ENCODE measurements around the gene SLC25A13.

Gene SLC25A13

DNA sequence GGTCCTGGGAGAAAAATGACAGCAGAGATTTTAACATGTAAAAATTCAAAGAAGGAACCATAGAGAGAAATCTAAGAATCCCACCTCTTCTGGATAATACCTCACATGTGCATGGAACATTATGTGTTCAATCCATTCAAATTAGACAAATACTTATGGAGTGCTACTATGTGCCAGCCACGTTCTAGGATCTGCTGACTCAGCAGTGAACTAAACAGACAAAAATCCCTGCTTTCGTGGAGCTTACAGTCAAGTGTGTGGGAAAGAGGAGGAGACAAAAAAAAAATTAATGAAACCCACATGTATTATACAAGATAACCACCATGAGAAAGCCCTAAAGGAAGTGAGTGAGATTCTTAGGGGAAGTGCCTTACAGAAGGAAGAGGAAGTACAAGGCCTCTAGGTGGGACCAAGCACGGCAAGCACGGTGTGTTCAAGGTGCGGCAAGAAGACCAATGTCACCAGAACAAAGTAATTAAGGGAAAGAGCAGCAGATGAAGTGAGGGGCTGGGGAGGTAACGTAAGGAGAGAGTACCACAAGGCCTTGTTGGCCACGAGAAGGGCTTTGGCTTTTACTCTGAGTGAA is 71.0 kb downstream of the SLC25A13 start:
- no peak for DNase-seq (ENCODE audit: low spot score)
- TF ChIP-seq, protein P1, sequence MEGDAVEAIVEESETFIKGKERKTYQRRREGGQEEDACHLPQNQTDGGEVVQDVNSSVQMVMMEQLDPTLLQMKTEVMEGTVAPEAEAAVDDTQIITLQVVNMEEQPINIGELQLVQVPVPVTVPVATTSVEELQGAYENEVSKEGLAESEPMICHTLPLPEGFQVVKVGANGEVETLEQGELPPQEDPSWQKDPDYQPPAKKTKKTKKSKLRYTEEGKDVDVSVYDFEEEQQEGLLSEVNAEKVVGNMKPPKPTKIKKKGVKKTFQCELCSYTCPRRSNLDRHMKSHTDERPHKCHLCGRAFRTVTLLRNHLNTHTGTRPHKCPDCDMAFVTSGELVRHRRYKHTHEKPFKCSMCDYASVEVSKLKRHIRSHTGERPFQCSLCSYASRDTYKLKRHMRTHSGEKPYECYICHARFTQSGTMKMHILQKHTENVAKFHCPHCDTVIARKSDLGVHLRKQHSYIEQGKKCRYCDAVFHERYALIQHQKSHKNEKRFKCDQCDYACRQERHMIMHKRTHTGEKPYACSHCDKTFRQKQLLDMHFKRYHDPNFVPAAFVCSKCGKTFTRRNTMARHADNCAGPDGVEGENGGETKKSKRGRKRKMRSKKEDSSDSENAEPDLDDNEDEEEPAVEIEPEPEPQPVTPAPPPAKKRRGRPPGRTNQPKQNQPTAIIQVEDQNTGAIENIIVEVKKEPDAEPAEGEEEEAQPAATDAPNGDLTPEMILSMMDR (IDR thresholded peaks at IDR 0.05; ENCODE audit: extremely low read depth, insufficient read depth, missing control alignments), result no peak
- in situ Hi-C loops (cut with MboI; ENCODE audit: low pct_unique_long_range_greater_than_20kb, low sequenced_read_pairs, unreplicated experiment), result no loop called here

DNA sequence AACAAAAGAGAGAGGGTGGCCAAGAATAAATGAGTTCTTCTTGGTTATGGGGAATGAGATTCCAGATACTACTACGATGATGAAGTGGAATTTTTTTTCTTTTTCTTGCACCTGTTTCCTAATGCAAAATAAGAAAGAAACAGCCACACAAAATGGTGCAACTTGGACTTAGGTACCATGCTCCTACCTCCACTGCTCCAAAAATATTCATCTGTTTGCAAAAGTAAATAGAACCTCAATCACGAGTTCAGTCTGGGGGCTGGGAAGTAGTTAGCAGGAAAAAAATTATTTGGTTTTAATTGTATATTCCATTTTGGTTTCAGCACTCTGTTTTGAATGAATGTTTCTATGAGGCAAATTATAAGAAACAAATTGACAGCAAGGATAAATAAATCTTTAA is 73.5 kb downstream of the SLC25A13 start:
- DNase-seq (ENCODE audit: low spot score), result no peak
- in situ Hi-C loops (cut with MboI; ENCODE audit: low pct_unique_long_range_greater_than_20kb, low sequenced_read_pairs, unreplicated experiment), result no loop called here
- TF ChIP-seq, protein P1 (IDR thresholded peaks at IDR 0.05; ENCODE audit: extremely low read depth, insufficient read depth, missing control alignments), result no peak

DNA sequence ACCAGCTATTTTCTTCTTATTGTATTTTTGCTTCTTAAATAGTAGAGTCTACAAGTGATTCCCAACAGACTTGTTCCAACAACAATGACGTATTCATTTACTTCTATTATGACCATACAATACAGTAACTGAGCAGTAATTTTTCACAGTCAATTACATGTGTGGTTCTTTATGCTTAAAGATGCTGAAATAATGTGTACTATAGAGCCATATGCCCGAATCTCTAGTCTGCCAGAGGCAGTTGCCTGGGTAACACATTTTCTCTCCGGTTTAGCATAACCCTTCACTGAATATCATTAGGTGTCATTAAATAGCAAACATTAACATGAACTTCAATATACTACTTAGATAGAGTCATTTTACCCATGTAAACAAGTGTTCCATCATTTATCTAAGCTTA is 75.0 kb downstream of the SLC25A13 start:
- no peak for DNase-seq (ENCODE audit: low spot score)
- in situ Hi-C loops (cut with MboI; ENCODE audit: low pct_unique_long_range_greater_than_20kb, low sequenced_read_pairs, unreplicated experiment), result no loop called here
- TF ChIP-seq, protein P1 (IDR thresholded peaks at IDR 0.05; ENCODE audit: extremely low read depth, insufficient read depth, missing control alignments), result no peak

DNA sequence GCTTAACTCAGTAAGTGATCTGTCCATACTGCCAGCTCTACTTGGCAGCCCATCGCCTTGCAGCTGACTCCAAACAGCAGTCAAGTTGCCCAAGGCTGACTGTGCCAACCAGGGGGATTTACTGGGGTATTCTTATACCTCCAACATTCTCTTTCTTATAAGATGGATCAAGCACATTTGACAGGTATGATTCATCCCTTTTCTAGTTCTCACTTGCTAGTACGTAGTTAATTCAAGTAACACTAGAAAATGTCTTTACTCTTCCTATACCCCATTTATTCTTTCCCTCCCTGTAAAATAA is 77.0 kb downstream of the SLC25A13 start:
- DNase-seq (ENCODE audit: low spot score), result no peak
- in situ Hi-C loops (cut with MboI; ENCODE audit: low pct_unique_long_range_greater_than_20kb, low sequenced_read_pairs, unreplicated experiment), result no loop called here
- TF ChIP-seq, protein P1 (IDR thresholded peaks at IDR 0.05; ENCODE audit: extremely low read depth, insufficient read depth, missing control alignments), result no peak

DNA sequence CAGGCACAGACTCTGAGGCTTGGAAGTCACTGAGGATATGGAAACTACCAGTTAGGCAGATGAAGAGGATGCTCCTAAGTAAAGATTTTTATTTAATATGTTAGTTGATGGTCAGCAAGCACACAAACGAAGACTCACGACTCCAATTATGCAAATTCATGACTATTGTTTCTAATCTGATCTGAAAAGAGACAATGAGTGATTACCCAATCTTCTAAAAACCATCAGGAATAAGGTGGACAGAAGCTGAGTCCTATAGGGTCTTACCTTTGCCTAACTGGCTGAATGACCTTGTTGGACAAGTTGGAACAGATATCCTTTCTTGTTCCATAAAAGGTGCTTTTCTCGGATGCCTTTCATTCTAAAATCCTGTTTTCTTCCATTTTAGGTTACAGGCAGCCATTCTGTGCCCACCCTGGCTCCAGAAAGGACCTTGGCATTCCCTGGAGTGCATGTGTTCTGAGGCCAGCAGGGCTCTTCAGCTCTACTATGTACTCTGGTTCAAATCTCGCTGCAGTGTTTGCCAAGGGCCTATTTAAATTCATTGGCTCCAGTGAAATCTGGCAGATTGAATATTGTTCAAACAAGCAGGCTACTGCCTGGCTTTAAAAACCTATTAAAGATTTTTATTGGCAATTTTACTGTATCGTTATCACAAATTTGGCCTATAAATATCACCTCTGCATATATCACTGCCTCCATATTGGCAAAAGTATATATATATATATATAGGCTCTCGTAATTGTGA is 77.5 kb downstream of the SLC25A13 start:
- TF ChIP-seq, protein P1 (IDR thresholded peaks at IDR 0.05; ENCODE audit: extremely low read depth, insufficient read depth, missing control alignments), result no peak
- no peak for DNase-seq (ENCODE audit: low spot score)
- in situ Hi-C loops (cut with MboI; ENCODE audit: low pct_unique_long_range_greater_than_20kb, low sequenced_read_pairs, unreplicated experiment), result no loop called here

DNA sequence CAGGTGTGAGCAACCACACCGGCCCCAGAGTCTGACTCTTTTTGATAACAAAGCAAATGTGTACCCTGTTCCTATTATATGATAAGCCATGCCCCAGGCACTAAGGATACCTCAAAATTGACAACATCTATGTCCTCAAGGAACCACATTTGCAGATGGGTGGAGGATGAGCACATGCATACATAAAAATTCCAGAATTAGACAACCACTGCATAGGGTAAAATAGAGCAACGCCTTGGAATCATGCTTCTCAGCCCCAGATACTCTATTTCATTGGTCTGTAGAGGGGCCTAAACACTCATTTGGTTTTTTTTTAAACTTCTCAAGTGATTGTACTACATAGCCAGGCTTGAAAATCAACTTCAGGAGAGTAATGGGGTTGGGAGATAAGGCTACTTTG is 78.7 kb downstream of the SLC25A13 start:
- TF ChIP-seq, protein P1 (IDR thresholded peaks at IDR 0.05; ENCODE audit: extremely low read depth, insufficient read depth, missing control alignments), result no peak
- in situ Hi-C loops (cut with MboI; ENCODE audit: low pct_unique_long_range_greater_than_20kb, low sequenced_read_pairs, unreplicated experiment), result no loop called here
- no peak for DNase-seq (ENCODE audit: low spot score)
